A673 (cell line): ENCODE results near the gene GTF3C5.
"Not testable (repeated sequence)": the region's sequence is repeated elsewhere in the genome, so short reads cannot be mapped to it uniquely, and the experiment has no call there.

Experiments
- CTCF ChIP-seq: fragments of 300-800, 200-600 bp; sonication (generic); conservative IDR thresholded peaks from 2 replicates; pipeline ENCODE4 v1.5.1; 2017; ENCODE audit warnings: low read depth, mild to moderate bottlenecking, antibody characterized with exemption, low read length, moderate library complexity, mixed read lengths
- EZH2 ChIP-seq: fragments of 200-600 bp; sonication (generic); IDR thresholded peaks from 2 replicates; pipeline ENCODE4 v1.6.1; 2017; ENCODE audit warnings: borderline replicate concordance, low read depth, mild to moderate bottlenecking, mixed read lengths, antibody characterized with exemption, low read length; ENCODE audit not compliant: poor library complexity, severe bottlenecking

- TF ChIP-seq CTCF, EZH2: not testable (repeated sequence)
These were observed 40.7 kb upstream of the GTF3C5 start for GRCh38 chr9:132989998-132990557.
